Astrocyte (in vitro differentiated cells and primary cell): ENCODE measurements around the gene FAM184B. TPM values are rescaled to one million over a fixed set of nuclear protein-coding genes. Genes with fewer than 3 reads are reported as not detected.

Experiments used
- DNase-seq: peaks from one replicate; pipeline ENCODE4 v3.0.0-alpha.2; 2010; ENCODE audit warnings: low read depth
- FAIRE-seq: peaks from 2 replicates; lab custom pipeline; 2011; peaks lifted over from hg19 to GRCh38; lab: Jason Lieb, UNC
- H2AFZ ChIP-seq: 2 replicates; pipeline ENCODE4 v1.6.0; 2012; ENCODE audit warnings: low read depth, low read length, inconsistent platforms
- H3K27ac ChIP-seq: 2 replicates; pipeline ENCODE4 v1.5.1; 2011; ENCODE audit warnings: low read depth, low read length, inconsistent platforms
- H3K27me3 ChIP-seq: 2 replicates; pipeline ENCODE4 v1.6.0; 2011; ENCODE audit warnings: low read length, inconsistent platforms; ENCODE audit not compliant: insufficient read depth
- H3K36me3 ChIP-seq: 2 replicates; pipeline ENCODE4 v1.5.1; 2011; ENCODE audit warnings: low read length, inconsistent platforms; ENCODE audit not compliant: insufficient read depth
- H3K4me1 ChIP-seq: 2 replicates; pipeline ENCODE4 v1.5.1; 2011; ENCODE audit warnings: low read length, inconsistent platforms; ENCODE audit not compliant: insufficient read depth
- H3K4me2 ChIP-seq: 2 replicates; pipeline ENCODE4 v1.6.0; 2012; ENCODE audit warnings: low read length, inconsistent platforms
- H3K4me3 ChIP-seq: 2 replicates; pipeline ENCODE4 v1.5.1; 2011; ENCODE audit warnings: low read depth, mild to moderate bottlenecking, low read length, inconsistent platforms; ENCODE audit not compliant: insufficient read depth
- H3K79me2 ChIP-seq: 2 replicates; pipeline ENCODE4 v1.6.0; 2012; ENCODE audit warnings: mild to moderate bottlenecking, low read length, inconsistent platforms; ENCODE audit not compliant: insufficient read depth
- H3K9ac ChIP-seq: 2 replicates; pipeline ENCODE4 v1.6.0; 2012; ENCODE audit warnings: mild to moderate bottlenecking, low read length, inconsistent platforms
- H3K9me3 ChIP-seq: 2 replicates; pipeline ENCODE4 v1.5.1; 2012; ENCODE audit warnings: low read depth, mild to moderate bottlenecking, low read length, inconsistent platforms; ENCODE audit not compliant: insufficient read depth
- H4K20me1 ChIP-seq: 2 replicates; pipeline ENCODE4 v1.6.0; 2012; ENCODE audit warnings: low read length, inconsistent platforms; ENCODE audit not compliant: insufficient read depth
- H3K27ac Mint-ChIP-seq: one replicate; pipeline ENCODE4 v1.8.0; 2021; ENCODE audit warnings: mild to moderate bottlenecking, mixed read lengths; ENCODE audit not compliant: unreplicated experiment
- H3K27me3 Mint-ChIP-seq: one replicate; pipeline ENCODE4 v1.8.0; 2021; ENCODE audit warnings: low read depth, mixed read lengths; ENCODE audit not compliant: unreplicated experiment
- H3K36me3 Mint-ChIP-seq: one replicate; pipeline ENCODE4 v1.8.0; 2021; ENCODE audit warnings: low read depth, mixed read lengths; ENCODE audit not compliant: unreplicated experiment
- H3K4me1 Mint-ChIP-seq: one replicate; pipeline ENCODE4 v1.8.0; 2021; ENCODE audit warnings: low read depth, mixed read lengths; ENCODE audit not compliant: unreplicated experiment
- H3K4me3 Mint-ChIP-seq: one replicate; pipeline ENCODE4 v1.8.0; 2021; ENCODE audit warnings: mild to moderate bottlenecking, moderate library complexity, mixed read lengths; ENCODE audit not compliant: unreplicated experiment
- H3K9me3 Mint-ChIP-seq: one replicate; pipeline ENCODE4 v1.8.0; 2021; ENCODE audit warnings: mild to moderate bottlenecking, mixed read lengths; ENCODE audit not compliant: unreplicated experiment
- CTCF ChIP-seq: IDR thresholded peaks from 2 replicates; pipeline ENCODE4 v1.5.1; 2011; ENCODE audit warnings: low read depth, mild to moderate bottlenecking, inconsistent platforms, low read length, moderate library complexity; ENCODE audit not compliant: insufficient read depth
- EZH2 ChIP-seq: IDR thresholded peaks from 2 replicates; pipeline ENCODE4 v1.6.1; 2012; ENCODE audit warnings: mild to moderate bottlenecking, low read length, inconsistent platforms; ENCODE audit not compliant: insufficient read depth
- total RNA-seq: library from RNA; stranded (reverse); gene quantifications from 2 replicates; pipeline ENCODE4 v1.2.1, GENCODE V29; 2021

FAM184B gene
- total RNA-seq, 1 donor from 2014 or later, result 0.54 TPM

DNA sequence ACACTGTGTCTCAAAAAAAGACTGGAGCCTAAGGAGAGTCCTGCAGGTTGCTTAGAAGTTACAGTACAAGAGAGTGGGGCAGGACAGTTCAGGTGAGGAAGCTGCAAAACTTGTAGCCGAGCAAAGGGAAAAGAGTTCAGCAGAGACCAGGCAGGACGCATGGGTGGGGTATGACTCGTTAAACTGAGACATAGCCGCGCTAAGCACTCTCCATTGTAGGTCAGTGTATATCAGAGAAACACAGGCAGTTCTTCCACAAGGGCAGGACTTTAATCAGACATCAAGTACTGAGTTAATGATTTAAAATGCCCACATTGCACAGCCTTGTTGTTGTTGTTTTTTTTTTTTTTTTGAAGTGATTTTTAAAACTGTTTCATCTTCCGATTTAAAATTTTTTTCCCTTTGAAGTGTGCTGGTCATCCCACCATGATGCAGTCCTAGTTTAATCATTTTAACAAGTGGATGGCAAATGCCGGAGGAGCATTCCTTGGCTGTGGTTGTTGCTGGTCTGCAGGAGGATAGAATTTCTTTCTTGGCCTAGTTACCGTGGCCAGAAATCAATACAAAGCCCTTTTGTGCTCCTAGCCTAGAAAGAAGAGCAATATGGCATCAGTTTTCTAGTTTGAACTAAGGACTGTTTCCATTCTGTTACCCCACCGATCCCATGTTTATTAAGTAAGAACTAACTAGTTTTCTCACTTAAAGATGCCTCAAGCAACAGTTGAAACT is 194.2 kb downstream of the FAM184B start:
- Mint-ChIP-seq H3K4me3 (peak overlapping the region; percentile 25), H3K9me3 (no peaks in the 10 kb centered on the region), H3K4me1 (peaks cover 8% of the 10 kb centered on the region), H3K27ac (no peak overlapping the region), H3K36me3 (peaks cover 31% of the 10 kb centered on the region), H3K27me3 (no peaks in the 10 kb centered on the region)
- Histone ChIP-seq H3K27ac (no peak overlapping the region), H3K27me3 (no peaks in the 10 kb centered on the region), H3K4me3 (no peak overlapping the region), H3K36me3 (peaks cover 38% of the 10 kb centered on the region), H2AFZ (no peak overlapping the region), H3K9ac (no peak overlapping the region), H3K79me2 (no peaks in the 10 kb centered on the region), H3K4me1 (no peaks in the 10 kb centered on the region), H4K20me1 (no peaks in the 10 kb centered on the region), H3K4me2 (no peak overlapping the region), H3K9me3 (no peaks in the 10 kb centered on the region)
- TF ChIP-seq CTCF (no peak), EZH2 (no peak)
- DNase-seq (no peak), FAIRE-seq (no peak)

- FAIRE-seq, result no peak
- Mint-ChIP-seq H3K36me3 (peaks cover 33% of the 10 kb centered on the region), H3K4me3 (no peak overlapping the region), H3K9me3 (no peaks in the 10 kb centered on the region), H3K27ac (peak overlapping the region; percentile 10), H3K4me1 (peaks cover 12% of the 10 kb centered on the region), H3K27me3 (no peaks in the 10 kb centered on the region)
- H3K27me3 ChIP-seq, result no peaks in the 10 kb centered on the region
- H3K27ac ChIP-seq, result no peak overlapping the region
- H3K4me3 ChIP-seq, result no peak overlapping the region
- TF ChIP-seq EZH2 (no peak), CTCF (no peak)
- no peak for DNase-seq
- H3K79me2 ChIP-seq, result peaks cover under 1% of the 10 kb centered on the region
- H3K36me3 ChIP-seq, result peaks cover 38% of the 10 kb centered on the region
- H2AFZ ChIP-seq, result no peak overlapping the region
- no peaks in the 10 kb centered on the region for H3K9me3 ChIP-seq
- H3K4me1 ChIP-seq, result peaks cover 8% of the 10 kb centered on the region
- no peak overlapping the region for H3K4me2 ChIP-seq
- peaks cover 9% of the 10 kb centered on the region for H4K20me1 ChIP-seq
- no peak overlapping the region for H3K9ac ChIP-seq
Observed at GRCh38 chr4:17584521-17585213, 196.8 kb downstream of the FAM184B start.

DNA sequence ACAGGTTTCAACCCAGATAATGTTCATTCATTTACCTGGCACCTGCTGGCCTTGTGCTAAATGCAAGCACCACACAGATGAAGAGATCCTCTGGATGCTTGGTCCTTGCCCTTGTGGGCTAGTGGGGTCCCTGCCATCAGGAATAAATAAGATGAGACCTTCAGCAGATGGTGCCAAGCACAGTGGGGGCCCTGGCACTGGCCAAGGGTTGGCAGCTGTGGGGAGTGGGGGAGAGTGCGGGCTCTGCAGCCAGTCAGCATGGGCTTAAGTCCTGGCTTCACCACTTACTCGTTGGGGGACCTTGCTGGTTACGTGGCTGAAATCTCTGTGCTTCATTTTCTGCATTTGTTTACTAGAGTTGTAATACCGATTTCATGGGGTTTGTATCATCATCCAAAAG is 197.5 kb downstream of the FAM184B start:
- peaks cover 16% of the 10 kb centered on the region for H4K20me1 ChIP-seq
- Mint-ChIP-seq H3K9me3 (no peaks in the 10 kb centered on the region), H3K27me3 (no peaks in the 10 kb centered on the region), H3K4me1 (peaks cover 17% of the 10 kb centered on the region), H3K4me3 (no peak overlapping the region), H3K36me3 (peaks cover 33% of the 10 kb centered on the region), H3K27ac (no peak overlapping the region)
- no peaks in the 10 kb centered on the region for H3K9me3 ChIP-seq
- H2AFZ ChIP-seq, result no peak overlapping the region
- peaks cover 7% of the 10 kb centered on the region for H3K79me2 ChIP-seq
- H3K27me3 ChIP-seq, result no peaks in the 10 kb centered on the region
- DNase-seq (no peak), FAIRE-seq (no peak)
- H3K4me2 ChIP-seq, result no peak overlapping the region
- peaks cover 38% of the 10 kb centered on the region for H3K36me3 ChIP-seq
- no peak overlapping the region for H3K4me3 ChIP-seq
- no peak overlapping the region for H3K27ac ChIP-seq
- no peak overlapping the region for H3K9ac ChIP-seq
- H3K4me1 ChIP-seq, result peaks cover 8% of the 10 kb centered on the region
- TF ChIP-seq EZH2, result no peak
- TF ChIP-seq CTCF, result no peak
